Measurements from ENCODE around the gene SPEN. TPM values are rescaled to one million over a fixed set of nuclear protein-coding genes. Genes with fewer than 3 reads are reported as not detected.

SPEN gene
- total and polyA plus RNA-seq, 2 of the 13 experiments (the other 11 are each of a cell fraction or from before 2014, with no cell fraction given) = 4.8 to 14.0 TPM

DNA sequence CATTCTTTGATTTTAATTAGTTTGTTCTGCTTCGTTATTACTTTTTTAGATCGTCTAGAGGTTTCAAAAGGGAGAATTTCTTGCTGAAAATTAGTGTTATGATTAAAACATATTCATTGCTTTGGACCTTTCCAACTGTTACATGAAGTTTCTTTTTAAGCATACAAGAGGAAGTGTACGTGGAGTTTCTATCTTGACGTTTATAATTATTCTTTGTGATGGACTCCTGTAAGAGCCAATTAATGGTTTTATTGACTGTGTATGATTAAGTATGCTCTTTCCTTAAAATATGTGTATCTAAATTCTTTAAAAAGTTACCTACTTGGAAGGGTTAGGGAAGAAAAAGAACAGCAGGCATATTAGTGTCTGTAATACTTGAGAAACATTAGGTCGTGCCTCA is 37.8 kb downstream of the SPEN start:
- DNase-seq (ENCODE audit: low spot score) (no peak), FAIRE-seq (no peak), ATAC-seq (no peak)
- ChIA-PET CTCF (ENCODE audit: low intra/inter-chr PET ratio, low total read pairs) (no interaction called here), POLR2A (interaction anchor here (2.3 to 2.6 kb wide), 2 partner anchors 36 to 38 kb away, joined by 8 to 12 read pairs; partner anchors contain the start of gene SPEN)
- Histone ChIP-seq H3K4me2 (ENCODE audit: low read depth, low read length) (peak overlapping the region; percentile 87; the same call in 1 of the 2 replicates), H3K79me2 (ENCODE audit: insufficient read depth, low read length) (peaks cover 93% of the 10 kb centered on the region), H3K27me3 (ENCODE audit: control insufficient read depth in 1 of 2, insufficient read depth in 2 of 2, low read length in 2 of 2) (no peaks in the 10 kb centered on the region), H3K4me1 (ENCODE audit: insufficient read depth, low read length) (peaks cover 20% of the 10 kb centered on the region), H2AFZ (ENCODE audit: low read length) (no peak overlapping the region), H4K20me1 (ENCODE audit: insufficient read depth, low read length) (peaks cover 35% of the 10 kb centered on the region), H3K36me3 (replicated peaks in 1 of 2; ENCODE audit: control insufficient read depth in 1 of 2, insufficient read depth in 2 of 2, low read length in 2 of 2) (peaks cover 0 to 21% of the 10 kb centered on the region in 2 experiments; a peak in 3 of 5 replicates), H3K9me3 (ENCODE audit: low read length) (no peaks in the 10 kb centered on the region), H3K4me3 (replicated peaks in 1 of 3; ENCODE audit: insufficient read depth in 1 of 3, low read depth in 2 of 3, low read length in 3 of 3) (no peak overlapping the region), H3K27ac (ENCODE audit: extremely low read length, insufficient read depth, low read length) (peak overlapping the region; percentile 77), H3K9ac (ENCODE audit: insufficient read depth, low read depth, low read length) (no peak overlapping the region)
- in situ Hi-C loops (cut with HindIII; ENCODE audit: extremely low pct_ligation_motif_present, low pct_unique_long_range_greater_than_20kb) (no loop called here), intact Hi-C loops (cut with micrococcal nuclease; ENCODE audit: unreplicated experiment) (loop anchor here (5.0 kb wide), 1 partner anchor 38 kb away; the partner anchor contains the start of gene SPEN)
- 89% methylated on average over 5 of the region's 5 CpGs for WGBS (ENCODE audit: low lambda C conversion rate)
- TF ChIP-seq REXO4 (CRISPR knock-in tag; IDR thresholded peaks at IDR 0.05; ENCODE audit: borderline replicate concordance) (no peak), TBP (CRISPR knock-in tag; IDR thresholded peaks at IDR 0.05) (no peak), HMG20B (CRISPR knock-in tag; conservative IDR thresholded peaks at IDR 0.05) (no peak), ZNF430 (CRISPR knock-in tag; IDR thresholded peaks at IDR 0.05) (no peak), ZNF749 (CRISPR knock-in tag; IDR thresholded peaks at IDR 0.05; ENCODE audit: borderline replicate concordance) (no peak), CAMTA2 (CRISPR knock-in tag; IDR thresholded peaks at IDR 0.05; ENCODE audit: borderline replicate concordance) (no peak)
- no TSS peak for BruUV-seq (replicated peaks)

DNA sequence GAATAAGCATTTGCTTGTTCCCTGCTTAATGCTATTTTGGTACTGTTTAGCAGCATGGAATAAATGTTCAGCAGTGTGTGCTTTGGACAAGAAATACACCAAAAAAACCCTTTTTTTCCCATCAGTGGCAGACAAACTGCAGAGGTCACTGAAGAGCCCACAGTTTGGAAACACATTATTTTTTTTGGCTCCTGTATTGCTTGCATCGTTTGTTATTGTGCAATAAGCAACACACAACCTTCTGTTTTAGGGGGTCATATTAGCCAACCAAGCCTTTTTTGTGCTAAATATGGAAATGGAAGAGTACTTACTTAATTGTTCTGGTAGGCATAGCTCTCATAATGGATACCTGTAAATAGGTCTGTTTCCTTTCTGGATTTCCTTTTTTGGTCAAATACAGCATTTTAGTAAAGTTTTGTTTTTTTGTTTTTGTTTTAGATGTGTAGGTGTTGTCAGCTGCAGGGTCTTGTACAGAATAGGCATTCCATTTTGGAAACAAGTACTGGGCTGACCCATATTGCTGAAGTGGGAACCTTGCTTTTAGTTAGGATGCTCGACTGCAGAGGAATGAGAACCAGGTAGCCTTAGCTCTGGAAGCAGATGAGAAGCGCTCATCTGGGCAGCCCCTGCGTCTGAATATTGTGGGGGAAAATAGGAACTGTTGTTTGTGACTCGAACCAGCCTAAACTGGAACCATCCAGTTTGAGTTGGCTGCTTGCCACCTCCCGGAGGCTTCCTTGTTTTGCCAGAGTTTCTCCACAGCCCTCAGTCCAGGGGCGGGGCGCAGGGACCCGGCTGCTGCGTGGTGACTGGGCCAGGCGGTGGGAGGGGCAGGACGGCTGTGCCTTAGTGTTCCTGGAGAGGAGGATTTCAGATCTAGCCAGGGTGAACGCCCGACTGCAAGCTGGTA is 38.4 kb downstream of the SPEN start:
- intact Hi-C loops (cut with micrococcal nuclease; ENCODE audit: unreplicated experiment) = loop anchor here (5.0 kb wide), 1 partner anchor 39 kb away; the partner anchor contains the start of gene SPEN
- CTCF ChIA-PET (ENCODE audit: low intra/inter-chr PET ratio, low total read pairs) = no interaction called here
- BruUV-seq (replicated peaks) = TSS peak; percentile 18
- no peak for TF ChIP-seq ZNF264 (CRISPR knock-in tag; IDR thresholded peaks at IDR 0.05)
- TF ChIP-seq ZNF788 (CRISPR knock-in tag; IDR thresholded peaks at IDR 0.05; ENCODE audit: borderline replicate concordance) = no peak; the same call in 1 of the 2 replicates
- TF ChIP-seq ZMYM4 (CRISPR knock-in tag; IDR thresholded peaks at IDR 0.05) = peak; percentile 52; the same call in 1 of the 2 replicates
- TF ChIP-seq PCBP2 (optimal IDR thresholded peaks at IDR 0.05; ENCODE audit: low read depth, low read length, poor library complexity, severe bottlenecking) = no peak
- no peak for TF ChIP-seq GLI4 (CRISPR knock-in tag; IDR thresholded peaks at IDR 0.05; ENCODE audit: borderline replicate concordance)
- TF ChIP-seq, protein P1, sequence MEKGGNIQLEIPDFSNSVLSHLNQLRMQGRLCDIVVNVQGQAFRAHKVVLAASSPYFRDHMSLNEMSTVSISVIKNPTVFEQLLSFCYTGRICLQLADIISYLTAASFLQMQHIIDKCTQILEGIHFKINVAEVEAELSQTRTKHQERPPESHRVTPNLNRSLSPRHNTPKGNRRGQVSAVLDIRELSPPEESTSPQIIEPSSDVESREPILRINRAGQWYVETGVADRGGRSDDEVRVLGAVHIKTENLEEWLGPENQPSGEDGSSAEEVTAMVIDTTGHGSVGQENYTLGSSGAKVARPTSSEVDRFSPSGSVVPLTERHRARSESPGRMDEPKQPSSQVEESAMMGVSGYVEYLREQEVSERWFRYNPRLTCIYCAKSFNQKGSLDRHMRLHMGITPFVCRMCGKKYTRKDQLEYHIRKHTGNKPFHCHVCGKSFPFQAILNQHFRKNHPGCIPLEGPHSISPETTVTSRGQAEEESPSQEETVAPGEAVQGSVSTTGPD (CRISPR knock-in tag; IDR thresholded peaks at IDR 0.05) = peak; percentile 79; the same call in 1 of the 2 replicates
- no peak for TF ChIP-seq PHF20 (CRISPR knock-in tag; IDR thresholded peaks at IDR 0.05)
- no peak for TF ChIP-seq ZNF235 (CRISPR knock-in tag; IDR thresholded peaks at IDR 0.05; ENCODE audit: borderline replicate concordance)

More for the DNA sequence above, 38.4 kb downstream of the SPEN start:
- peaks cover 94% of the 10 kb centered on the region for H3K79me2 ChIP-seq (ENCODE audit: insufficient read depth, low read length)
- H4K20me1 ChIP-seq (ENCODE audit: insufficient read depth, low read length) = peaks cover 33% of the 10 kb centered on the region
- H3K36me3 ChIP-seq (replicated peaks in 1 of 2; ENCODE audit: control insufficient read depth in 1 of 2, insufficient read depth in 2 of 2, low read length in 2 of 2) = peaks cover 0 to 21% of the 10 kb centered on the region in 2 experiments; a peak in 3 of 5 replicates
- 2% methylated on average over 6 of the region's 14 CpGs for whole genome bisulfite sequencing (ENCODE audit: low lambda C conversion rate)
- peak; percentile 99 for ATAC-seq
- no peaks in the 10 kb centered on the region for H3K9me3 ChIP-seq (ENCODE audit: low read length)
- no peaks in the 10 kb centered on the region for H3K27me3 ChIP-seq (ENCODE audit: control insufficient read depth in 1 of 2, insufficient read depth in 2 of 2, low read length in 2 of 2)
- H2AFZ ChIP-seq (ENCODE audit: low read length) = no peak overlapping the region
- H3K9ac ChIP-seq (ENCODE audit: insufficient read depth, low read depth, low read length) = peak overlapping the region; percentile 60
- H3K27ac ChIP-seq (ENCODE audit: extremely low read length, insufficient read depth, low read length) = peak overlapping the region; percentile 77
- POLR2A ChIA-PET = interaction anchor here (0.9 to 2.6 kb wide), 3 partner anchors 9 to 39 kb away, joined by 3 to 12 read pairs (median 8); partner anchors contain the start of gene SPEN
- H3K4me2 ChIP-seq (ENCODE audit: low read depth, low read length) = peak overlapping the region; percentile 87
- in situ Hi-C loops (cut with HindIII; ENCODE audit: extremely low pct_ligation_motif_present, low pct_unique_long_range_greater_than_20kb) = no loop called here
- peaks cover 26% of the 10 kb centered on the region for H3K4me1 ChIP-seq (ENCODE audit: insufficient read depth, low read length)
- no peak for FAIRE-seq
- DNase-seq (ENCODE audit: low spot score) = peak; percentile 88
- H3K4me3 ChIP-seq (replicated peaks in 1 of 3; ENCODE audit: insufficient read depth in 1 of 3, low read depth in 2 of 3, low read length in 3 of 3) = peak overlapping the region; percentile 53 to 66 (median 55); a peak in 5 of 6 replicates
